ENCODE measurements around the gene NLRP9. TPM values are rescaled to one million over a fixed set of nuclear protein-coding genes. Genes with fewer than 3 reads are reported as not detected.

Gene NLRP9
- total and polyA plus RNA-seq, 2 of the 8 experiments (the other 6 are each of a cell fraction or from before 2014, with no cell fraction given) = not detected

- H3K56ac ChIP-seq (replicated peaks; ENCODE audit: insufficient read length, low read depth, low read length) = no peak overlapping the region
- no peak overlapping the region for H4K5ac ChIP-seq (ENCODE audit: insufficient read length, low read depth, low read length)
- no peak overlapping the region for H2BK15ac ChIP-seq (ENCODE audit: low read length)
- ChIA-PET CTCF (ENCODE audit: partially characterized antibody) (no interaction called here), POLR2A (ENCODE audit: partially characterized antibody) (interaction anchor here (1.0 to 1.3 kb wide), 2 partner anchors 9 to 17 kb away, joined by 3 read pairs; no protein-coding TSS in a partner anchor)
- 88% methylated on average over 18 of the region's 18 CpGs; no CpG with 5 or more reads in 1 of the 2 experiments for WGBS, 2 experiments (ENCODE audit: extremely low coverage in 1 of 2, insufficient coverage in 1 of 2, insufficient read length in 1 of 2, insufficient replicate concordance in 2 of 2, low coverage in 1 of 2, low lambda C conversion rate in 2 of 2, missing lambda C conversion rate in 1 of 2)
- H2BK12ac ChIP-seq (ENCODE audit: low read depth, low read length) = no peak overlapping the region
- no peak overlapping the region for H2AFZ ChIP-seq (ENCODE audit: low read length)
- no peak overlapping the region for H3K4me3 ChIP-seq (ENCODE audit: extremely low read depth in 1 of 4, insufficient read depth in 2 of 4, low read depth in 3 of 4, low read length in 4 of 4)
- H3K9me3 ChIP-seq (ENCODE audit: insufficient read depth in 2 of 2, low read depth in 1 of 2, low read length in 1 of 2) = peaks cover 48 to 64% of the 10 kb centered on the region in 2 experiments
- H3K4me1 ChIP-seq (replicated peaks in 1 of 4; ENCODE audit: control insufficient read depth in 3 of 4, insufficient read depth in 4 of 4, low read length in 3 of 4) = no peaks in the 10 kb centered on the region
- H3K27me3 ChIP-seq (replicated peaks in 1 of 4; ENCODE audit: control insufficient read depth in 3 of 4, extremely low read depth in 1 of 4, insufficient read depth in 3 of 4, low read length in 3 of 4) = no peaks in the 10 kb centered on the region
- no peak overlapping the region for H2BK20ac ChIP-seq (ENCODE audit: low read length)
- DNase-seq (ENCODE audit: low read depth in 1 of 2, low spot score in 2 of 2) (no peak), FAIRE-seq (no peak)
- H4K91ac ChIP-seq (replicated peaks; ENCODE audit: insufficient read length, low read length) = no peak overlapping the region
- H3K27ac ChIP-seq (ENCODE audit: low read depth, low read length) = no peak overlapping the region
- no peak overlapping the region for H3K14ac ChIP-seq (ENCODE audit: insufficient read length)
- H3K4ac ChIP-seq (replicated peaks; ENCODE audit: insufficient read length, low read depth, low read length) = no peak overlapping the region
- H3K36me3 ChIP-seq (ENCODE audit: control insufficient read depth in 2 of 4, insufficient read depth in 4 of 4, low read length in 3 of 4) = no peaks in the 10 kb centered on the region
- no peak overlapping the region for H2BK5ac ChIP-seq (ENCODE audit: low read depth, low read length)
- no peaks in the 10 kb centered on the region for H4K20me1 ChIP-seq (replicated peaks in 1 of 2; ENCODE audit: control insufficient read depth in 1 of 2, insufficient read depth in 2 of 2, low read length in 2 of 2)
- H3K79me2 ChIP-seq (ENCODE audit: control insufficient read depth in 1 of 2, insufficient read depth in 2 of 2, low read length in 2 of 2) = no peaks in the 10 kb centered on the region
- no peaks in the 10 kb centered on the region for H3K23me2 ChIP-seq (ENCODE audit: low read depth, low read length)
- H3K79me1 ChIP-seq (ENCODE audit: low read depth, low read length) = no peaks in the 10 kb centered on the region
- no peak overlapping the region for H3K9ac ChIP-seq (replicated peaks in 1 of 4; ENCODE audit: extremely low read depth in 1 of 4, low read depth in 3 of 4, low read length in 3 of 4)
- no peak overlapping the region for H4K8ac ChIP-seq (ENCODE audit: extremely low read depth, insufficient read depth, low read length)
- H2AK5ac ChIP-seq (ENCODE audit: low read depth, low read length) = no peak overlapping the region
- no peak overlapping the region for H3K23ac ChIP-seq (ENCODE audit: insufficient read length)
- H3K18ac ChIP-seq (ENCODE audit: extremely low read depth, low read length) = no peak overlapping the region
- H3K4me2 ChIP-seq (ENCODE audit: insufficient read depth in 1 of 2, low read depth in 2 of 2, low read length in 2 of 2) = no peak overlapping the region
- H2BK120ac ChIP-seq (replicated peaks; ENCODE audit: low read depth, low read length) = no peak overlapping the region
- TF ChIP-seq EP300 (IDR thresholded peaks at IDR 0.05; ENCODE audit: borderline replicate concordance in 1 of 2, low read depth in 2 of 2, low read length in 2 of 2) = no peak
- no peak for TF ChIP-seq USF2 (IDR thresholded peaks at IDR 0.05; ENCODE audit: low read length)
- TF ChIP-seq MAX (IDR thresholded peaks at IDR 0.05) = no peak
- no peak for TF ChIP-seq RAD21 (IDR thresholded peaks at IDR 0.05 in 1 of 2, conservative IDR thresholded peaks at IDR 0.05 in 1 of 2; ENCODE audit: low read depth in 2 of 2, low read length in 2 of 2)
- no peak for TF ChIP-seq CBX8 (IDR thresholded peaks at IDR 0.05; ENCODE audit: borderline replicate concordance, low read depth, low read length)
- TF ChIP-seq CBX5 (IDR thresholded peaks at IDR 0.05; ENCODE audit: low read depth, low read length) = no peak
- no peak for TF ChIP-seq TBP (IDR thresholded peaks at IDR 0.05; ENCODE audit: low read depth, low read length)
- TF ChIP-seq RFX5 (IDR thresholded peaks at IDR 0.05; ENCODE audit: borderline replicate concordance, low read depth, low read length) = no peak
- no peak for TF ChIP-seq RXRA (IDR thresholded peaks at IDR 0.05; ENCODE audit: insufficient read depth, low read depth, low read length)
- no peak for TF ChIP-seq SAP30 (IDR thresholded peaks at IDR 0.05; ENCODE audit: insufficient read depth, insufficient replicate concordance, low read length)
- TF ChIP-seq PHF8 (conservative IDR thresholded peaks at IDR 0.05; ENCODE audit: low read depth, low read length) = no peak
- no peak for TF ChIP-seq RBBP5 (IDR thresholded peaks at IDR 0.05; ENCODE audit: borderline replicate concordance, low read depth, low read length)
These were observed 26.5 kb downstream of the NLRP9 start for GRCh38 chr19:55711719-55712118.

All from H1 (cell line).